Right kidney (tissue), 1 donor: ENCODE measurements around the gene HLA-DMA.
A peak's percentile ranks its signal among the peaks of the same experiment; 100 is the strongest.
"Not testable (repeated sequence)": the region's sequence is repeated elsewhere in the genome, so short reads cannot be mapped to it uniquely, and the experiment has no call there.

ENCODE experiments used
- DNase-seq: peaks from one replicate; pipeline ENCODE4 v3.0.0-alpha.2; 2016

Gene HLA-DMA

GRCh38 chr6:32960563-32960962, 7.7 kb upstream of the HLA-DMA start:
- no peak for DNase-seq

DNA sequence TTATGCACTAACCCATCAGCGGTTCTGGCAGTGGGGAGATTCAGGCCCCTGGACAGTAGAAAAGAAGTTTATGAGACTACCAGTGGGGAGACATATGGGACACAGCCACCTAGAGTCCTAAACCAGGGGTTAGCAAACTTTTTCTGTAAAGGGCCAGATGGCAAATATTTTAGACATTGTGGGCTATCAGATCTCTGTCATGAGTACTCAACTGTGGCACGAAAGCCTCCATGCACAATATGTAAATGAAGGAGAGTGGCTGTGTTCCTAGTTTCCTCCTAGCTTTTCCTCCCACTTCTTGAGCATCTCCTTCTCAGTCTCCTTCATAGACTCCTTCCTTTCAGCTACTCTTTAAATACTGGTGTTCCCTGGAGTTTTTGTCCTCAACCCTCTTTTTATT, 3.3 kb upstream of the HLA-DMA start:
- DNase-seq, result no peak

GRCh38 chr6:32954986-32955802, 2.3 kb upstream of the HLA-DMA start:
- peak; percentile 22 for DNase-seq

- no peak for DNase-seq
Observed at GRCh38 chr6:32954267-32954666, 1.4 kb upstream of the HLA-DMA start.

DNA sequence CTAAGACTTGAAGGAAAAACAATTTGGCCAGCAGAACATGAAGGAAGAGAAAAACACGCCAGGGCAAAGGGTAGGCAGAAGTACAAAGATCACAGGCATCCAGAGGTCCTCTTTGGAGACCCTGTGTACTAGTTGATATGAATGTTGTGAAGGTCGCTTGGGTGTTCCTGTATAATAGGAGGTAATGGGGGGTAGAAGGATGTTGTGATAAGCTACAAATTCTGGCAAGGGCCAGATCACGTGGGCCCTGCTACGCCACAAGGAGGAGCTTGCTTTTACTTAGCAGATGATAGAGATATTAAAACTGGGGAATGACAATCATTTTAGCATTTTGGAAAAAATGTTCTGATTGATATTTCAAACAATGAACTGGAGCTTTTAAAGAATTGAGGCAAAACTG, 878 bp upstream of the HLA-DMA start:
- DNase-seq, result no peak

DNA sequence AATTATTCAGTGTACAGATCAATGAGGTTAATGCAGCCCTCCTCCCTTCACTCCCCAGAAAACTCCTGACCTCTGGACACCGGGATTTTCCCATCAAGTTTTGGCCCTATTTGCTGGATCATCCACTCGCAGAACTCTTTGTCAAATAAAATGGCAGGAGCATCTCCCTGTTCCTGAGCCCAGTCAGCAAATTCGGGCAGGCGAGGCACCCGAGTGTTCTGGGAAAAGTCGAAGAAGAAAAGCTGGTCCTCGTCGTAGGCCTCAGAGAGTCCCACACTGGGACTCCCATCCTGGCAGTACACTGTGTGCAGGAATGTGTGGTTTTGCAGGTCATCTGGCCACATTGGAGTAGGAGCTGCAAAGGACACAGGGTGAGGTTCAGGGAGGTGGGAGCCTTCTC, 2.4 kb downstream of the HLA-DMA start:
- no peak for DNase-seq

- no peak for DNase-seq
Observed at GRCh38 chr6:32950010-32950409, 2.9 kb downstream of the HLA-DMA start.

DNA sequence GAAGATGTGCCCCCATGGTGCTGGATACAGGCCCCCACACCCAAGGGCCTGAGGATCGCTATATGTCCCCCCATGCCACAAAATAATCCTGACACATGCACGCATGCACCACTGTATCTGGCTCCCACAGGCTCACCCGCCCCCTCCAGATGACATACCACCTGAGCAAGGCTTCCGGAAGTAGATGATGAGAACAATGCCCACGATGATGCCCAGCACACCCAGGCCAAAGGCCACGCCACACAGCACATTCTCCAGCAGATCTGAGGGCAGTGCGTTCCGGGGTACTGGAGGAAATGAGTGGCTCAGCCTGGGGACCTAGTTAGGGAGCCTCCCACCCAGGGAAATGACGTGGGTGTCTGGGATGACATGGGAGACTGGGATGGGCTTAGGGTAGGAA, 3.8 kb downstream of the HLA-DMA start:
- no peak for DNase-seq

GRCh38 chr6:32947552-32948465, 5.1 kb downstream of the HLA-DMA start:
- peak; percentile 50 for DNase-seq

GRCh38 chr6:32946893-32947292, 6.0 kb downstream of the HLA-DMA start:
- no peak for DNase-seq

- no peak for DNase-seq
Observed at GRCh38 chr6:32945953-32946352, 6.9 kb downstream of the HLA-DMA start.

- DNase-seq, result no peak
Observed at GRCh38 chr6:32945108-32945760, 7.7 kb downstream of the HLA-DMA start.

DNA sequence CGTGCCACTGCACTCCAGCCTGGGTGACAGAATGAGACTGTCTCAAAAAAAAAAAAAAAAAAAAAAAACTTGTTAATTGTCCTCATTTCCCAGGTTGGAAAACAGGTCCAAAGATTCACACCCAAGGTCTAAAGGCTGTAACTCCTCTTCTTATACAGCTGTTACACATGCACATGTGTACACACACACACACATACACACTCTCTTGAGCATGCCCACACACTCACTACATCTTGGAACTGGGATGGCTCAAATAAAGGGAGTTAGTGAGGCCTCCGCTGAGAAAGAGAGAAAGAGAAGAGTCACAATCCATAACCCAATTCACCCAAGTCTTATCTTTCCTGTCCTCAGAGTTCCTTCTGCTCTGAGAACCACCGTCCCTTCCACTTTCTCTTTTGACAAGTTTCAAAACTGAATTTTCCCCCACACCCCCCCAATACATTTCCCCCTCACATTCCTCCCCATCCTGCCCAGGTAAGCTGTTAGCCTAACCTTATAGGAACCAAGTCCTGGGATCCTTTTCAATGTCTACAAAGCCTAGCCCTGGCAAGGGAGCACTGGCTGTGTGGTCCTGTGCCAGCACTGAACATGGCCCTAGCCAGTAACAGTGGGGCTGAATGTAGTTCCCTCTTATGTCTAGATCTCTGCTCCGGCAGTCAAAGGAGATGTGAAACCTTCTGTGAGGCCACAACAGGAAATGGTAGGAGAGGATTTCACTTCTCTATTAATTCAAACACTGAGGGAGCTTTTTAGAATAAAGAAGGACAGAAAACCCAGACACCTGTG, 8.8 kb downstream of the HLA-DMA start:
- DNase-seq, result no peak

DNA sequence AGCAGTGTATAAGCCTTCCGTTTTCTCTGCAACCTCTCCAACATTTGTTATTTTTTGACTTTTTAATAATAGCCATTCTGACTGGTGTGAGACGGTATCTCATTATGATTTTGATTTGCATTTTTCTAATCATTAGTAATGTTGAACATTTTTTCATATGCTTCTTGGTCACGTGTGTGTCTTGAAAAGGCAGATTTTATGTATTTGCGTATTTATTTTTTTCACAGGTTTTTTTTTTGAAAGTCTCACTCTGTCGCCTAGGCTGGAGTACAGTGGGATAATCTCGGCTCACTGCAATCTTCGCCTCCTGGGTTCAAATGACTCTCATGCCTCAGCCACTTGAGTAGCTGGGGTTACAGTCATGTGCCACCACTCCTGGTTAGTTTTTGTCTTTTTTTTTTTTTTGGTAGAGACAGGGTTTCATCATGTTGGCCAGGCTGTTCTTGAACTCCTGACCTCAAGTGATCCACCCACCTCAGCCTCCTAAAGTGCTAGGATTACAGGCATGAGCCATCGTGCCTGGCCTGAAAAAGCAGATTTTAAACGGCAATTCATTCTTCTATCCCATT, 10.3 kb downstream of the HLA-DMA start:
- not testable (repeated sequence) for DNase-seq

DNA sequence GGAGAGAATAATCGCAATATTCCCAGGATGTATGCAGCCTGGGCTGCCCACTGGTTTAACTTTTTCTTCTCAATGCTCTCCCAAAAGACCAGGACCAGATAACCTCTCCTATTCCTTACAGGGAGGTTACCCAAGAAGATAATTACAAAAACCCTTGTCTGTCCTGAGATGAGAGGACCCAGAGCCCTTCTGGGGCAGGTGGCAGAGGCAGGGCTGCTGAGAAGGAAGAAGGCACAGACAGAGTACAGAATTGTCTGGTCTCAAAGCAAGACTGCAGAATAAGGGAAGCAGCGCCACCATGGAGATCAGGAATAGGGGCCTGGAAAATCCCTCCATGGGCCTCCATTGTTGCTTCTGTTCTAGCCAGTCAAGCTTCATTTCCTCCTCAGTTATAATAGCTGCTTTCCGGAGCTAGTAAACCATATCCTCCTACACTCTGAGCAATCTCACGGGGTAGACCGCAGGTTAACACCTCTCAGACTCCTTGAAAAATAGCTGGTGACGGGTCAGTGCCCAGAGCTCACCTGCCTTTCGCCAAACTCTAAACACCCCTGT, 11.6 kb downstream of the HLA-DMA start:
- DNase-seq, result peak; percentile 75

GRCh38 chr6:32940656-32941213, 12.2 kb downstream of the HLA-DMA start, which contains the start of gene HLA-DMB:
Gene HLA-DMB, minus strand, starts transcription at chr6:32941028. Its CDS starts 221 bp downstream, at chr6:32940807.
- peak; percentile 80 for DNase-seq

DNA sequence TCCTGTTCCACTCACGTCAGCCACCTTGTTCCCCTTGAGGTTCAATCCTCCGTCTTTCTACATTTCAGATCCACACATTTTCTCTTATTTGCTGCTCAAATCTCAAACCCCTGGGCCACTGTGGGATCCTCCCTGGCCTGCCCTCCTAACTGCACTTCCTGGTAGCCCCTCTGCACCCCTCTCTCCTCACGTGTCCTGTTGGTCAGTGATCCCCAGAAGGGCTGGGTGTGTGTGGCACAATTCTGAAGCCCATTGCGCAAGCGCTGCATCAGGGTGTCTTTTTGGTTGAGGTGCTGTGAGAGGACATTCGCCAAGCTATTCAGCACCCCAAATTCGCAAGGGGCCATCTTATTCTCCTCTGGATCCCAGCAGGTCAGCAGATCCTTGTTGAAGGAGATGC, 14.4 kb downstream of the HLA-DMA start:
- DNase-seq, result no peak

DNA sequence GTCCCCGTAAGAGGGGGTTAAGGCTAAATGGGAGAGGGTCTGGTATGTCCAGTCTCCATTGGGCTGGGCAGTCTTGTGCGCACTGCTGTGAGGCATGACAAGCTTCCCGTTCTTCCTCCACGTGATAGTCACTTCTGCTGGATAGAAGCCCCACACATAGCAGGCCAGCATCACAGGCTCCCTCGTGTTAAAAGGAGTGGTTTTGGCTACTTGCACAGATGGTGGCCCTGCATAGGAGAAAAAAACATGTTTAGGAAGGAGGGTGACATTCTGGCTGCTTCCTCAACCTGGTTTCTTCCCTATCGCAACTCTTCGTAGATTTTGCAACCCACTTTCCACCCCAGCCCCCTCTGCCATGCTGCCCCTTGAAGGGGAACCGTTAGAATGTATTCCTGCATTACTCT, 15.7 kb downstream of the HLA-DMA start:
- DNase-seq, result no peak

GRCh38 chr6:32936239-32937152, 16.4 kb downstream of the HLA-DMA start:
- DNase-seq, result peak; percentile 41
